ENCODE measurements around the gene ZNF543. TPM values are rescaled to one million over a fixed set of nuclear protein-coding genes. Genes with fewer than 3 reads are reported as not detected.
A peak's percentile ranks its signal among the peaks of the same experiment; 100 is the strongest.

The ZNF543 gene
- polyA plus RNA-seq, 1 experiment: 1.7 TPM

DNA sequence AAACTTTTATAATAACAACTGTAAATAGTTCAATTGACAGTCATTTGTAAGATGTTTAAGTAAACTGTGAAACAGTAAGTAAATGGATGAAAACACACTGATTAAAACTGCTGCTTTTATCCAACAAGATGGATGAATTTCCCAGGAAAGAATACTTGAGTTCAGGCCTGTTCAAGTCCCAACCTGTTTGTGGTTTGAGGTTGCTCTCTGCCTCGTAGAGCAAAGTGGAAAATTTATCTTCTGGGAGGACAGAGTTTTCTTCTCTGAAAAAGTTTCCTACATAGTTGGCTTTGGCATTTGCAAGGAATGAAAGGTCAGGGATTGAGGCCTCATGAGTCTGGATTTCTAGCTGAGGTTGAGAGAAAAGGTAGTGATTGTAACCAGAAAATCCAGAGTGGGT lies 15.2 kb upstream of the ZNF543 start:
- DNase-seq (ENCODE audit: low read depth): no peak
- Histone ChIP-seq H3K4me3 (ENCODE audit: low read depth, low read length) (no peak overlapping the region), H3K36me3 (ENCODE audit: control insufficient read depth, insufficient read depth, low read length) (0 out of 2 replicates have a peak, but pooled peaks cover 3% of the 10 kb centered on the region), H3K27me3 (ENCODE audit: control insufficient read depth, insufficient read depth, low read length) (no peaks in the 10 kb centered on the region)
- TF ChIP-seq, protein P1, sequence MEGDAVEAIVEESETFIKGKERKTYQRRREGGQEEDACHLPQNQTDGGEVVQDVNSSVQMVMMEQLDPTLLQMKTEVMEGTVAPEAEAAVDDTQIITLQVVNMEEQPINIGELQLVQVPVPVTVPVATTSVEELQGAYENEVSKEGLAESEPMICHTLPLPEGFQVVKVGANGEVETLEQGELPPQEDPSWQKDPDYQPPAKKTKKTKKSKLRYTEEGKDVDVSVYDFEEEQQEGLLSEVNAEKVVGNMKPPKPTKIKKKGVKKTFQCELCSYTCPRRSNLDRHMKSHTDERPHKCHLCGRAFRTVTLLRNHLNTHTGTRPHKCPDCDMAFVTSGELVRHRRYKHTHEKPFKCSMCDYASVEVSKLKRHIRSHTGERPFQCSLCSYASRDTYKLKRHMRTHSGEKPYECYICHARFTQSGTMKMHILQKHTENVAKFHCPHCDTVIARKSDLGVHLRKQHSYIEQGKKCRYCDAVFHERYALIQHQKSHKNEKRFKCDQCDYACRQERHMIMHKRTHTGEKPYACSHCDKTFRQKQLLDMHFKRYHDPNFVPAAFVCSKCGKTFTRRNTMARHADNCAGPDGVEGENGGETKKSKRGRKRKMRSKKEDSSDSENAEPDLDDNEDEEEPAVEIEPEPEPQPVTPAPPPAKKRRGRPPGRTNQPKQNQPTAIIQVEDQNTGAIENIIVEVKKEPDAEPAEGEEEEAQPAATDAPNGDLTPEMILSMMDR (IDR thresholded peaks at IDR 0.05; ENCODE audit: insufficient read depth, low read depth, low read length): no peak
- ChIA-PET POLR2A (interaction anchor here (0.6 kb wide), 1 partner anchor 13 kb away, joined by 4 read pairs; no protein-coding TSS in a partner anchor), CTCF (no interaction called here)

DNA sequence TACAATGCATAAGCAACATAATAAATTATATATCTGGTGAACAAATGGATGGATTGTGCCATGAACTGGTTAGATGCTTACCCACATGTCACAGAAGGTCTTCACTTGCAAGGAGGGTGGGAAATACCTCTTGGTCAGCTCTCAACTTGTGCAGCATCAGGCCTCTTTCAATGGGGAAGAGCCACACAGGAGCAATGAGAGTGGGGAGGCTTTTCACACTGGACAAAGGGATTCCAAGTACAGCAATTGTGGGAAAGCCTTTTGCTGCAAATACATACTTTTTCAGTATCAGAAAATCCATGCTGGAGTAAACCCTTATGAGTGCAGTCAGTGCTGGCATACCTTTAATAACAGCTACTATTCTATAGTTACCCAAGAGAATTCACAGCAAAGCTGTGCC lies 11.8 kb upstream of the ZNF543 start:
- ChIA-PET CTCF (no interaction called here), POLR2A (no interaction called here)
- DNase-seq (ENCODE audit: low read depth): no peak

DNA sequence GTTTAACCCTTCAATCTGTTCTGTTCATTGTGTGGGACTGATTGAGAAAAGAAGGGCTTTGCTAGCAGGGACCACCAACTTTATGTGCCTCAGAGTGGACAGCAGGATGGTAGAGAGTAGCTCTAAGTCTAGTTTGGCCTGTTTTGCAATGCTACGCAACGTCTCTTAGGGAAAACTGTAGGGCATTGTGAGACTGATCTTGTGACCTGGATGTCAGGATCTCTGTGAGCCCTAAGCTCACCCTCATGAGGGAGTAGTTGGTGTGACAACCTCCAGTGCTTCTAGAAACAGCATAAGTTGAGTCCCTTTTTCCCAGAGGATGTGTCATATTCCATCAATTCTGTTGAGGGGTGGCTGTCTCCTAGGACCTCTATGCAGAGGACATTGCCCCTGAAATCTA lies 9.5 kb upstream of the ZNF543 start:
- POLR2A ChIA-PET: no interaction called here
- CTCF ChIA-PET: interaction anchor here (1.1 kb wide), 1 partner anchor 15 kb away, joined by 4 read pairs; no protein-coding TSS in a partner anchor

More for the DNA sequence above, 11.8 kb upstream of the ZNF543 start:
- 0 out of 2 replicates have a peak, but pooled peaks cover 2% of the 10 kb centered on the region for H3K36me3 ChIP-seq (ENCODE audit: control insufficient read depth, insufficient read depth, low read length)
- no peak overlapping the region for H3K4me3 ChIP-seq (ENCODE audit: low read depth, low read length)
- TF ChIP-seq, protein P1 (IDR thresholded peaks at IDR 0.05; ENCODE audit: insufficient read depth, low read depth, low read length): no peak
- no peaks in the 10 kb centered on the region for H3K27me3 ChIP-seq (ENCODE audit: control insufficient read depth, insufficient read depth, low read length)

DNA sequence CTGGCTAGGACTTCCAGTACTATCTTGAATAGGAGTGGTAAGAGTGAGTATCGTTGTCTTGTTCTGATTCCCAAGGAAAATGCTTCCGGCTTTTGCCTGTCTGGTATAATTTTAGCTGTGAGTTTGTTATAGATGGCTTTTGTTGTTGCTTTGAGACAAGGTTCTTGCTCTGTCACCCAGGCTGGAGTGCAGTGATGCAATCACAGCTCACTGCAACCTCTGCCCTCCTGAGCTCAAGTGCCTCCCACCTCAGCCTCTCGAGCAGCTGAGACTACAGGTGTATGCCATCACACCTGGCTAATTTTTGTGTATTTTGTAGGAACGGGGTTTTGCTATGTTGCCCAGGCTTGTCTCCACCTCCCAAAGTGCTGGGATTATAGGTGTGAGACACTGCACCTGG lies 6.1 kb upstream of the ZNF543 start:
- TF ChIP-seq, protein P1 (IDR thresholded peaks at IDR 0.05; ENCODE audit: insufficient read depth, low read depth, low read length): no peak
- ChIA-PET CTCF (no interaction called here), POLR2A (interaction anchor here (0.5 kb wide), 1 partner anchor 16 kb away, joined by 3 read pairs; no protein-coding TSS in a partner anchor)
- H3K36me3 ChIP-seq (ENCODE audit: control insufficient read depth, insufficient read depth, low read length): no peaks in the 10 kb centered on the region
- no peak overlapping the region for H3K4me3 ChIP-seq (ENCODE audit: low read depth, low read length)
- DNase-seq (ENCODE audit: low read depth): no peak
- peaks cover 10% of the 10 kb centered on the region for H3K27me3 ChIP-seq (ENCODE audit: control insufficient read depth, insufficient read depth, low read length)

More for the DNA sequence above, 9.5 kb upstream of the ZNF543 start:
- TF ChIP-seq, protein P1 (IDR thresholded peaks at IDR 0.05; ENCODE audit: insufficient read depth, low read depth, low read length): no peak
- H3K4me3 ChIP-seq (ENCODE audit: low read depth, low read length): no peak overlapping the region
- no peaks in the 10 kb centered on the region for H3K36me3 ChIP-seq (ENCODE audit: control insufficient read depth, insufficient read depth, low read length)
- DNase-seq (ENCODE audit: low read depth): no peak
- H3K27me3 ChIP-seq (ENCODE audit: control insufficient read depth, insufficient read depth, low read length): peaks cover 2% of the 10 kb centered on the region; the same call in 1 of the 2 replicates

DNA sequence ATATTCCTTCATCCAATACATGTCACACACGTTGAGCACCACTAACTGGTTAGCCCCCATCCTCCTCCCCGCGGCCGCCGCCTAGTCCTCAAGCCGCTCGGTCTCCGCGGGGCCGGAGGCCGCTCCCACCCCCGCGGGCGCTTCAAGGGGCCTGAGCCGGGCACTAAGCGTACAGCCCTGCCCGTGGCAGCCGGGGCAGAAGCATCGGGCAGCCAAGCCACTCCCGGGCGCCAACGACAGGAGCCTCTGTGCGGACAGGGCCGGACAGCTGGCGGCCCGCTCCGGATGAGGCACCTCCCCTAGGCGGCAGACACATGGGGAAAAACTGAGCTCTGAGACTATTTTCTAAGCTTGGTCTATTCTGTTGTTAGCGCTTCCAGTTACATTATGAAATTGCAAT lies 2.8 kb upstream of the ZNF543 start:
- ChIA-PET CTCF (no interaction called here), POLR2A (no interaction called here)
- peak overlapping the region; percentile 19; the same call in 1 of the 2 replicates for H3K4me3 ChIP-seq (ENCODE audit: low read depth, low read length)
- peaks cover 10% of the 10 kb centered on the region for H3K27me3 ChIP-seq (ENCODE audit: control insufficient read depth, insufficient read depth, low read length)
- TF ChIP-seq, protein P1 (IDR thresholded peaks at IDR 0.05; ENCODE audit: insufficient read depth, low read depth, low read length): no peak
- H3K36me3 ChIP-seq (ENCODE audit: control insufficient read depth, insufficient read depth, low read length): no peaks in the 10 kb centered on the region
- no peak for DNase-seq (ENCODE audit: low read depth)
